ENCODE data around the gene TRIM31.
A peak's percentile ranks its signal among the peaks of the same experiment; 100 is the strongest.

TRIM31 gene

GRCh38 chr6:30093951-30094661 lies 18.8 kb downstream of the TRIM31 start:
- in situ Hi-C loops (cut with MboI; ENCODE audit: low pct_unique_long_range_greater_than_20kb, low sequenced_read_pairs) = no loop called here
- DNase-seq = no peak

DNA sequence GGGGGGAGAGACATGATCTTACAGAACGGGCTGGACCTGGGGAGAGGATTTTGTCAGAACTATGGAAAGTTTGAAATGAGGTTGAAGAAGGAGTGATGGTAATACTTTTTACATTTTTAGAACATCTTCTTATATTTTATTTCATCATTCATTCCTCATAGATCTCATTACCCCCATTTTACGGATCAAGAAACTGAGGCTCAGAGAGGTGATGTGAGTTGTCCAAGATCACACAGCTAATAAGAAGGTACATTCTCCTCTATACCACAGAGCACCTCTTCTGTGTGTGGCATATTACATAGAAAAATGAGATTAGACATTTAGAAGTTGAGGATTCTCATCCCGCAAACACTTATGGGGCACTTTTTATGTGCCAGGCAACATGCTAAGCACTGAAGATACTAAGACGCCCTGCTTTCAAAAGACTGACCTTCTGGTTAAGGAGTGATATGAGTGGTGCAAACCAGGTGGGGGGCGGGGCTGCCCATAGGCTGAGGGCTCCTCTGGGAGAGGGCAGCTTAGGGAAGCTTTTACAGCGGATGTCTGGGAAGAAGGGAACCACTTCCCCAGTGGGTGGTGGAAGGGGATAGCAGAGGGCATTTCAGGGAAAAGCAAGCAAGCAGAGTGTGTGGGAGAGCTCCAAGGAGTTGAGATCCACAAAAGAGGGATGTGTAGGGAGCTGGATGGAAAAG lies 19.9 kb downstream of the TRIM31 start:
- DNase-seq = no peak
- in situ Hi-C loops (cut with MboI; ENCODE audit: low pct_unique_long_range_greater_than_20kb, low sequenced_read_pairs) = no loop called here

GRCh38 chr6:30091577-30092381 lies 21.1 kb downstream of the TRIM31 start:
- in situ Hi-C loops (cut with MboI; ENCODE audit: low pct_unique_long_range_greater_than_20kb, low sequenced_read_pairs) = no loop called here

GRCh38 chr6:30087876-30088275 lies 25.0 kb downstream of the TRIM31 start:
- no peak for DNase-seq
- in situ Hi-C loops (cut with MboI; ENCODE audit: low pct_unique_long_range_greater_than_20kb, low sequenced_read_pairs) = no loop called here

More at GRCh38 chr6:30091577-30092381, 21.1 kb downstream of the TRIM31 start:
- no peak for DNase-seq

DNA sequence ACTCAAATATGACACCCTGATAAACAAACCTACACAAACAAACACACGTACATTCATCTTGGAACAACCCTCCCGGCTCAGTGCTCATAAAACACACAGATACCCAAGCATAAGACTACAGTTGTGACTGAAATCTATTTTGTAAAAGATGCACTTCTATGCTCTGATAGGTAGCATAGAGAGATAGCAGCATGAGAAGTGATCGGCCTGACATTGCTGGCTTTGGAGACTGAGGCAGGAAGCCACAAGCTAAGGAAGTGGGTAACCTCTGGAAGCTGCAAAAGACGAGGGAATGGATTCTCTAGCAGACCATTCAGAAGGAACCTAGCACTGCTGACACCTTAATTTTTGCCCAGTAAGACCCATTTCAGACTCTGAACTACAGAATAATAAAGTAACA lies 35.7 kb downstream of the TRIM31 start:
- in situ Hi-C loops (cut with MboI; ENCODE audit: low pct_unique_long_range_greater_than_20kb, low sequenced_read_pairs) = no loop called here
- no peak for DNase-seq

DNA sequence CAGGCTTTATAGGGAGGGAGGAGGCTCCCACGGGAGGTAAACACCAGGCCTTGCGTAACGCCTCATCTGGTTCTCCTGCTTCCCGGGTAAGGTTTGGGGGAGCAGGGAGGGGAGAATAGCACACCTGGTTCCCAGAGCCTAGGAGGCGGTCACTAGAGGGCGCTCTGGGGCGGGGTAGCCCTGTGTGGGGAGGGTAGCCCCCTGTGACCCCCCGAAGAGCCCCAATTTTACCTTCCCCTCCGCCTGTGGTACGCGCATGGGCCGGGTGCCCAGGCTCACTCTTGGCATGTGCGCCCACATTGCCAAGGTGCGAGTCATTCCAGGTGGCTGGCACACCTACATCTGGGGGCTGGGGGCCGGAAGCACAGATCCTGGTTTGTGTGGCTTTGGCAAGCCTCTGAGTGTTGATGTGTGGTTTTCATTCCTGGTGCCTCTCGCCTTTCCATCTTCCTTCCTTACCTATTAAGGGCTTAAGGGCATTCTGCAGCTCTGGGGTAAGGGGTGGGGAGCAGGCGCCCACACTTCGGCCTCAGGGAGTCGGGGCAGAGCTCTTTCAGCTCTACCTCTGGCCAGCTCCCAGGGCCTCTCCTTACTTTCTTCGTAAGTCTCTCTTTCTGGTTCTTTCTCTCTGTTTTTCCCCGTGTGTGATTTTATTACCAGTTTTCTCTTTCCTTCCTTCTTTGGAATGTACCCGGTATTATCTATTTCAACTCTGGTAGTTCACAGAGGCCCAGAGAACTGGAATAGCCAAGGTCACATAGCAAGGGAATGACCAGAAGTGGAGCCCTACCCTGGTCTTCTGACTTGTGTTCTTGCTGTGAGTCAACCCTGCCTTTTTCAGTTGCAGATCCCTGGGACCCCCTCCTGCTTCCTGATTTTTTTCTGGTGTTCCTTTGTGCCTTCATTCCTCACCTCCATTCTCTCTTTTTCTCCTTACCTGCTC lies 36.8 kb downstream of the TRIM31 start:
- in situ Hi-C loops (cut with MboI; ENCODE audit: low pct_unique_long_range_greater_than_20kb, low sequenced_read_pairs) = no loop called here
- no peak for DNase-seq

DNA sequence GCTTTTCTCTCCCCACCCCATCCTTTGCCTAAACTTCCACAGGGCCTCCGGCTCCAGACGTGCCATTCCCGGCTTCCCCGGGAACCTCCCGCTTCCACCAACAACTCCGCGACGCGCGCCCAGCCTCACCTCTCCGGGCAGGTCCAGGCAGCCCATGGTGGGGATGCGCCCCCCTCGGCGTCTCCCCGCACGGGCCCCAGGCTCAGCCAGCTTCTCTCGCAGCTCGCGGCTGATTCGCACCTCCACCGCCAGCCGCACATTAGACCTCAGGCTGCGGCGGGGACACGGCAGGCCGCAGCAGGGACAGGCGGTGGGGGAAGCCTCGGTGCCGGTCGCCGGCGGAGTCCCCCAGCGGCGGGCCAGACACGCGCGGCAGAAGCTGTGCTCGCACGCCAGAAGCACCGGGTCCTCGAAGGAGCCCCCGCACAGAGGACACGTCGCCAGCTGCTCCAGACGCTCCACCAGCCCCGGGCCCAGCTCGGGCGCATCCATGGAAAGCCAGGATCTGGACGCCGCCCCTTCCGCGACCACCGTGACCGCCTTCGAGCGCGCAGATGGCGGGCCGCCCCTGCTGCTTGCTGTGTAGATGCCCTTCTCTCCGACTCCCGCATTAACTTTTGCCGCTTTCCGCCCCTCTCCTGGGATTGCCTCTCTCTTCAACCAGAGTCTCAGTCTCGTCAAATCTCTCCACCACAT lies 37.6 kb downstream of the TRIM31 start, which contains the start of gene RNF39:
RNF39 (minus strand) TSS at position 676 of the 696 bp plus-strand sequence; CDS start at position 492, 184 bp downstream.
- DNase-seq = no peak
- in situ Hi-C loops (cut with MboI; ENCODE audit: low pct_unique_long_range_greater_than_20kb, low sequenced_read_pairs) = no loop called here

DNA sequence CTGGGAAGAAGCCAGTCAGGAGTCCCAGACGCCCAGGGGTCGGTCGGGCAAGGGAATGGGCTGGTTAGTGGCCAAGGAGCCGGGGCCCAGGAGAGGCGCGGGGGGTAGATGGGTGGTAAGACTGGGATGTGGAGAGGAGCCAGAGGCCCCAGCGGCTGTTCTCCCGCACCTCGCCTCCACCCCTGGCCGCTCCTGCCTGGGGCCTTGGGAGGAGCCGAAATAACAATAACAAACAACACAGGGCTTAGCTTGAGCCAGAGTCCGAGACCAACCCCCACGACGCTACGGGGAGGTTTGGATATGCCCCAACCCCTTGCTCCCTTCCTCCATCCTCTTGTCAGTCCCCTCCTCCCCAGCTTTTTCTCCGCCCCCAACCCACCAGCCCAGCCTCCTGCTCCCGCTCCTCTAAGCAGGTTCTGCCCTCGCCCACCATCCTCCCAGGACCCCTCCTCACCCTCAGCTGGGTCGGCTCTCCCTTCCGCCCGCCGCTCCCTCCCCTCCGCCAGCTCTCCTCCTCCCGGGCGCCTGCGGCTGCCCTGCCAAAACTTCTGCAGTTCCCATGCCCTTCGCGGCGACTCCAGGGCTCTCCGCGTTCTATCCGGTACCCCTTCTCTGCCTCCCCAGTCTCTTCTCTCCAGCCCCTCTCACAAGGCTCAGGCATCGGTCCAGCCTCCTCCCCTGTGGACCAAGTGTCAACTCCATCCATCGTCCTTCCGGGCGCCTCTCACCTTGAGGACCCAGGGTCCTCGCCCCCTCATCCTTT lies 38.4 kb downstream of the TRIM31 start:
- no peak for DNase-seq
- in situ Hi-C loops (cut with MboI; ENCODE audit: low pct_unique_long_range_greater_than_20kb, low sequenced_read_pairs) = no loop called here

GRCh38 chr6:30073489-30074235 lies 39.2 kb downstream of the TRIM31 start:
- in situ Hi-C loops (cut with MboI; ENCODE audit: low pct_unique_long_range_greater_than_20kb, low sequenced_read_pairs) = no loop called here

DNA sequence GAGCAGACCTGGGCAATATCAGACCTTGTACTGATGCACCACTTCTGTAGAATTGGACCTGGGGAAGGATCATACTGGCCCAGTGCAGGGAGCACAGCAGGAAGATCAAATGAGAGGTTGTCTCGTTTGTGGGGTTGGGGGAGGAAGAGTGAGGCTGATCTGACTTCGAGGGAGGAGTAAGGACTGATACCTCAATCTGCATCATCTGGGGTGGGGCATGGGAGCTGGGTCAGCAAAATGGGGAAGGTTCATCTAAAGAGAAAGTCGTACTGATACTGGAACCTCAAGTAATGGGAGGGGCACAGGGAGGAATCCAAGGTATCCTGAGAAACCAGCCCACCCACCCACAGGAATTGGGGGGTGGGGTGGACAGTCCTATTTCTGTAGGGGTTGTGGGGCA lies 41.0 kb downstream of the TRIM31 start:
- DNase-seq = no peak
- in situ Hi-C loops (cut with MboI; ENCODE audit: low pct_unique_long_range_greater_than_20kb, low sequenced_read_pairs) = no loop called here

More at GRCh38 chr6:30073489-30074235, 39.2 kb downstream of the TRIM31 start:
- no peak for DNase-seq

DNA sequence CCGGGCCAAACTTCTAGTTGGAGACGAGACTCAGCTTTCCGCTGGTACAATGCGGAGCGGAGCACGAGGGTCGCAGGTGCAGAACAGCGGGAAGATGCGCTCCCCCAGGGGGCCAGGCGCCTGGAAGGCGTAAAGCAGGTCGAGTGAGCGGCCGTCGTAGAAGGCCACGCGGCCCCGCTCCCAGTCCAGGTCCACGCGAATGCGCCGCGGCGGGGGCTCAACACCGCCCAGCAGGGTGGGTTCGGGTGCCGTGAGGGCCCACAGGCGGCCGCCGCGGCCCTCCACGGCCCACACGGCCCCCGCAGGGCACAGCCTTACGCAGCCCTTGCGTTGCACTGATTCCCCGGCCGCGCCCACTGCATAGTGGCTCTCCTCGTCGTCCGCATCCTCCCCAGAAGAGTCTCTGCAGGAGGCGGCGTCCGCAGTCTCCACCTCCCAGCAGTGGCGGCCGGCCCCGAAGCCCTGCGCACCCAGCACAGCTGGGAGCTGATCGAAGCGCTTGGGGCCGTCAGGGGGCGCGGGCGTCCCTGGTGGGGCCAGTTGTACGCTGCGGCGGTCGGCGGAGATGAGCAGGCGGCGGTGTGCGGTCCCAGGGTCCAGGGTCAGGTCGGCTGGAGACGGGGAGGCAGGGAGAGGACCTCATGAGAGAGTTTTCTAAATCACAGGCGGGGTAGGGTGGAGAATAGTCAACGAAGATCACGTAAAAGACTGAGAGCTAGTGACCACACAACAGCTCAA lies 41.6 kb downstream of the TRIM31 start:
- in situ Hi-C loops (cut with MboI; ENCODE audit: low pct_unique_long_range_greater_than_20kb, low sequenced_read_pairs) = no loop called here
- DNase-seq = no peak

DNA sequence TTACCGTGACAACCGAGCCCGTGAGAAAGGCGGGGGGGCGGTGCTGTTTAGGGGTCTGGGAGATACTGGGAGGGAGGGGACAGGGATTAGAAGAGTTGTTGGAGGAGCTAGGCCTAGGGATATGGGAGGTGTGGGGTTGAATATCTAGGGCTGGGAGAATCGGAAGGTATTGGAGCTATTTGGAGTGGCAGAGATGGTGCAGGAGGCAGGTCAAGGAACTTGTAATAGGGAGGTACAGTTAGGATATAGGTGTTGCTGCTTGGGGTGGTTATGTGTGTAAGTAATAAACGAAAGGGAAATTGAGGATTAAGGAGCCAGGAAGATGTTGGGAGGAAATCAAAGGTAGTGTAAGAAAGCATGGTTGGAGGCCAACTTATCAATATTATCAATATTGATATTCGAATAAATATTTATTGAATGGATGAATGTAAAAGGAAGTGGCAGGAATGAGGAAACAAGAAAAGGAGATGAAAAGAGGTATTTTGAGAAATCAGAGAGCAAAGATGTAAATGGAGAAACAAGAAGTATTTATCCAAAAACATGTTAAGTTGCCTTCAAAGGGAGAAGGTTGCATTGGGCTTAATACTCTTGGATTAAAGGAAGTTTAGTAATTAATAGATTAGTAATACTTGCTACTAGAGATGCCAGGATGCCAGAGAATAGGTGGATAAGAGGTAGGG lies 45.3 kb downstream of the TRIM31 start:
- no peak for DNase-seq
- in situ Hi-C loops (cut with MboI; ENCODE audit: low pct_unique_long_range_greater_than_20kb, low sequenced_read_pairs) = no loop called here

- DNase-seq = peak; percentile 100
- in situ Hi-C loops (cut with MboI; ENCODE audit: low pct_unique_long_range_greater_than_20kb, low sequenced_read_pairs) = no loop called here
Observed at GRCh38 chr6:30066577-30067459, 46.1 kb downstream of the TRIM31 start, which contains the start of gene PPP1R11. PPP1R11 (plus strand) TSS chr6:30067198; CDS start chr6:30067411, 213 bp downstream.

- DNase-seq = no peak
- in situ Hi-C loops (cut with MboI; ENCODE audit: low pct_unique_long_range_greater_than_20kb, low sequenced_read_pairs) = no loop called here
Observed at GRCh38 chr6:30066082-30066481, 46.8 kb downstream of the TRIM31 start.

DNA sequence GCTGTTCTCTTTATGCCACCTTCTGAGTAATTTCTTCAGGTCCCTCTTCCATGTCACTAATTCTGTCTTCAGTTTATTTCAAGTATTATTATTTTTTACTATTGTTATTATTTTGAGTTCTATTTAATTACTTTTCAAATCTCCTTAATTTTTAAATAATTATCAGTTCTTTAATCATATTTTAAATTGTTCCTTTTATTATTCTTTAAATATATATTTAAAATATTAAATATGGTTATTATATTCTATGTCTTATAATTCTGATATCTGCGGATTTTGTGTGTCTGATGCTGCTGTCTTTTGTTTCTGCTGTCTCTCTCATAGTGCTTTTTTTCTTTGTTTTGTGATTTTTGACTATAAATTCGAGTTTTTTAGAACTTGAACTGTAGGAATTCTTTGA lies 49.6 kb downstream of the TRIM31 start:
- no peak for DNase-seq
- in situ Hi-C loops (cut with MboI; ENCODE audit: low pct_unique_long_range_greater_than_20kb, low sequenced_read_pairs) = no loop called here
